Measurements from ENCODE around the gene PTPN6. TPM values are rescaled to one million over a fixed set of nuclear protein-coding genes. Genes with fewer than 3 reads are reported as not detected.

PTPN6 gene
- total and polyA plus RNA-seq, 10 of the 15 experiments (the other 5 are each of a cell fraction or from before 2014, with no cell fraction given): 229 to 457 (median 370) TPM

- TF ChIP-seq CEBPZ (IDR thresholded peaks at IDR 0.05; ENCODE audit: low read depth, low read length): no peak
Measured at GRCh38 chr12:6978611-6979011, 27.5 kb downstream of the PTPN6 start (continued).

DNA sequence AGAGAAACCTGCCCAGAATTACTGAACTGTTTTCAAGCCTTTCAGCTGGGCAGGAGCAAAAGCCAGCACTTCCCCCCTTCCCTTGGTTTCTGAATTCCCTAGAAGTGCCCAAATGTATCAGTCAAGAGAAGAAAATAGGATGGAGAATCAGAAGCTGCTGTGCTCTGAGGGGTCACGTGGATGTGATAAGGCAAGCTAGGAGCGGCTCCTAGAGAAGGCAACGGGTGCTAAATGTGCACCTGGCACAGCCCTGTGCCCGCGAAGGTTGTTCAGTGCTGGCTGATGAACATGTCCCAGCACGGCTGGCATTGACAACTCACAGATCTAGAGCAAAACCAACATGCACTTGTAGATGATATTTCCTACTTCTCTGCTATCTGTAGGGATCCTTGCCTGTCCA lies 27.9 kb downstream of the PTPN6 start:
- no peak overlapping the region for H3K9ac ChIP-seq (ENCODE audit: control insufficient read depth, insufficient read depth, low read length)
- intact Hi-C loops (cut with micrococcal nuclease; ENCODE audit: unreplicated experiment): no loop called here
- FAIRE-seq: no peak
- TF ChIP-seq GABPA (IDR thresholded peaks at IDR 0.05; ENCODE audit: low read depth) (no peak), BMI1 (IDR thresholded peaks at IDR 0.05; ENCODE audit: borderline replicate concordance) (no peak), HCFC1 (IDR thresholded peaks at IDR 0.05; ENCODE audit: low read length) (no peak), FOXM1 (IDR thresholded peaks at IDR 0.05; ENCODE audit: low read depth, low read length) (no peak), NFIC (IDR thresholded peaks at IDR 0.05; ENCODE audit: low read depth, low read length) (no peak), ZBED1 (IDR thresholded peaks at IDR 0.05; ENCODE audit: borderline replicate concordance) (no peak), MTA3 (IDR thresholded peaks at IDR 0.05; ENCODE audit: borderline replicate concordance, low read length) (no peak), SREBF2 (IDR thresholded peaks at IDR 0.05; ENCODE audit: low read length) (no peak), BCL11A (IDR thresholded peaks at IDR 0.05; ENCODE audit: low read depth, low read length) (no peak), ZBTB4 (CRISPR knock-in tag; IDR thresholded peaks at IDR 0.05) (no peak), NR2C1 (IDR thresholded peaks at IDR 0.05) (no peak), POLR2AphosphoS2 (IDR thresholded peaks at IDR 0.05; ENCODE audit: low read depth, low read length) (no peak)
- TF ChIP-seq, protein P1, sequence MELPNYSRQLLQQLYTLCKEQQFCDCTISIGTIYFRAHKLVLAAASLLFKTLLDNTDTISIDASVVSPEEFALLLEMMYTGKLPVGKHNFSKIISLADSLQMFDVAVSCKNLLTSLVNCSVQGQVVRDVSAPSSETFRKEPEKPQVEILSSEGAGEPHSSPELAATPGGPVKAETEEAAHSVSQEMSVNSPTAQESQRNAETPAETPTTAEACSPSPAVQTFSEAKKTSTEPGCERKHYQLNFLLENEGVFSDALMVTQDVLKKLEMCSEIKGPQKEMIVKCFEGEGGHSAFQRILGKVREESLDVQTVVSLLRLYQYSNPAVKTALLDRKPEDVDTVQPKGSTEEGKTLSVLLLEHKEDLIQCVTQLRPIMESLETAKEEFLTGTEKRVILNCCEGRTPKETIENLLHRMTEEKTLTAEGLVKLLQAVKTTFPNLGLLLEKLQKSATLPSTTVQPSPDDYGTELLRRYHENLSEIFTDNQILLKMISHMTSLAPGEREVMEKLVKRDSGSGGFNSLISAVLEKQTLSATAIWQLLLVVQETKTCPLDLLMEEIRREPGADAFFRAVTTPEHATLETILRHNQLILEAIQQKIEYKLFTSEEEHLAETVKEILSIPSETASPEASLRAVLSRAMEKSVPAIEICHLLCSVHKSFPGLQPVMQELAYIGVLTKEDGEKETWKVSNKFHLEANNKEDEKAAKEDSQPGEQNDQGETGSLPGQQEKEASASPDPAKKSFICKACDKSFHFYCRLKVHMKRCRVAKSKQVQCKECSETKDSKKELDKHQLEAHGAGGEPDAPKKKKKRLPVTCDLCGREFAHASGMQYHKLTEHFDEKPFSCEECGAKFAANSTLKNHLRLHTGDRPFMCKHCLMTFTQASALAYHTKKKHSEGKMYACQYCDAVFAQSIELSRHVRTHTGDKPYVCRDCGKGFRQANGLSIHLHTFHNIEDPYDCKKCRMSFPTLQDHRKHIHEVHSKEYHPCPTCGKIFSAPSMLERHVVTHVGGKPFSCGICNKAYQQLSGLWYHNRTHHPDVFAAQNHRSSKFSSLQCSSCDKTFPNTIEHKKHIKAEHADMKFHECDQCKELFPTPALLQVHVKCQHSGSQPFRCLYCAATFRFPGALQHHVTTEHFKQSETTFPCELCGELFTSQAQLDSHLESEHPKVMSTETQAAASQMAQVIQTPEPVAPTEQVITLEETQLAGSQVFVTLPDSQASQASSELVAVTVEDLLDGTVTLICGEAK (IDR thresholded peaks at IDR 0.05; ENCODE audit: borderline replicate concordance): no peak

More for the DNA sequence above, 27.9 kb downstream of the PTPN6 start:
- Histone ChIP-seq H4K20me1 (ENCODE audit: control insufficient read depth, insufficient read depth) (no peaks in the 10 kb centered on the region; the same call in 1 of the 2 replicates), H3K36me3 (ENCODE audit: control insufficient read depth in 2 of 2, insufficient read depth in 2 of 2, low read length in 1 of 2) (peaks cover 26 to 50% of the 10 kb centered on the region in 2 experiments), H2AFZ (ENCODE audit: control insufficient read depth, low read depth, low read length) (no peak overlapping the region), H3K79me2 (ENCODE audit: control insufficient read depth, insufficient read depth, low read length) (no peaks in the 10 kb centered on the region; the same call in 1 of the 2 replicates), H3K27ac (ENCODE audit: control insufficient read depth, insufficient read depth) (no peak overlapping the region), H3K27me3 (replicated peaks in 1 of 2; ENCODE audit: control insufficient read depth in 2 of 2, insufficient read depth in 2 of 2, low read length in 1 of 2) (no peaks in the 10 kb centered on the region), H3K4me2 (ENCODE audit: control insufficient read depth, insufficient read depth) (no peak overlapping the region), H3K9me3 (replicated peaks; ENCODE audit: control insufficient read depth, insufficient read depth, low read length) (no peaks in the 10 kb centered on the region), H3K4me3 (no peak overlapping the region), H3K4me1 (ENCODE audit: control insufficient read depth, insufficient read depth, low read length) (peaks cover 12% of the 10 kb centered on the region)
- in situ Hi-C loops (cut with MboI): no loop called here
- ChIA-PET SMC1A (ENCODE audit: uncharacterized antibody, unreplicated experiment) (no interaction called here), POLR2A (interaction anchor here (0.5 kb wide), 1 partner anchor 32 kb away, joined by 4 read pairs; no protein-coding TSS in a partner anchor), RAD21 (ENCODE audit: unreplicated experiment) (no interaction called here), CTCF (no interaction called here)
- BruUV-seq (replicated peaks): no TSS peak
- ATAC-seq: no peak
- DNase-seq (ENCODE audit: low read depth, low spot score): no peak
- 81% methylated on average over 6 of the region's 6 CpGs for WGBS (ENCODE audit: insufficient coverage, insufficient replicate concordance, low lambda C conversion rate, missing lambda C conversion rate)

All from GM12878 (cell line).